Measurements from ENCODE around the gene COL23A1. TPM values are rescaled to one million over a fixed set of nuclear protein-coding genes. Genes with fewer than 3 reads are reported as not detected.

The COL23A1 gene
- total RNA-seq, 1 donor from 2014 or later: 75.2 TPM

- peaks cover 27% of the 10 kb centered on the region for H3K27me3 Mint-ChIP-seq (ENCODE audit: unreplicated experiment)
- H3K4me3 Mint-ChIP-seq (ENCODE audit: unreplicated experiment): no peak overlapping the region
- H3K4me1 Mint-ChIP-seq (ENCODE audit: unreplicated experiment): peaks cover 50% of the 10 kb centered on the region
- TF ChIP-seq CTCF (IDR thresholded peaks at IDR 0.05; ENCODE audit: unreplicated experiment): no peak
- peaks cover 39% of the 10 kb centered on the region for H3K36me3 Mint-ChIP-seq (ENCODE audit: low read depth, unreplicated experiment)
- peaks cover 16% of the 10 kb centered on the region for H3K9me3 Mint-ChIP-seq (ENCODE audit: unreplicated experiment)
- DNase-seq (ENCODE audit: low spot score): no peak
- H3K27ac Mint-ChIP-seq (ENCODE audit: unreplicated experiment): no peak overlapping the region
Observed at GRCh38 chr5:178368716-178369300, 221.4 kb downstream of the COL23A1 start.

DNA sequence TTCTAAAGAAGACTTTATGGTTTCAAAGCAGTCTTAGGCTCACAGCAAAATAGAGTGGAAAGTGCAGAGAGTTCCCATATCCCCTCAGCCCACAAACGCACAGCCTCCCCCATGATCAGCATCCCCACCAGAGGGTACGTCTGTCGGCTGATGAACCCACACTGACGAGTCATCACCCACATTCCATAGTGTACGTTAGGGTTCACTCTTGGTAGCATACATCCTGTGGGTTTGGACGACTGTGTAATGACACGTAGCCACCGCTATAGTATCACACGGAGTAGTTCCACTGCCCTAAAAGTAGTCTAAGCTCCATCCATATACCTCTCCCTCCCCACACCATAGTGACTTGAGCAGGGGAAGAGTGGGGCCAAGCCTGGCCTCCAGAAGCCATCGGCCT is 221.9 kb downstream of the COL23A1 start:
- H3K4me3 Mint-ChIP-seq (ENCODE audit: unreplicated experiment): no peak overlapping the region
- no peak for TF ChIP-seq CTCF (IDR thresholded peaks at IDR 0.05; ENCODE audit: unreplicated experiment)
- H3K9me3 Mint-ChIP-seq (ENCODE audit: unreplicated experiment): peaks cover 16% of the 10 kb centered on the region
- no peak for DNase-seq (ENCODE audit: low spot score)
- peaks cover 27% of the 10 kb centered on the region for H3K27me3 Mint-ChIP-seq (ENCODE audit: unreplicated experiment)
- H3K36me3 Mint-ChIP-seq (ENCODE audit: low read depth, unreplicated experiment): peaks cover 41% of the 10 kb centered on the region
- H3K27ac Mint-ChIP-seq (ENCODE audit: unreplicated experiment): no peak overlapping the region
- H3K4me1 Mint-ChIP-seq (ENCODE audit: unreplicated experiment): peaks cover 56% of the 10 kb centered on the region

GRCh38 chr5:178367736-178368120 is 222.5 kb downstream of the COL23A1 start:
- Mint-ChIP-seq H3K36me3 (ENCODE audit: low read depth, unreplicated experiment) (peaks cover 46% of the 10 kb centered on the region), H3K9me3 (ENCODE audit: unreplicated experiment) (peaks cover 16% of the 10 kb centered on the region), H3K27ac (ENCODE audit: unreplicated experiment) (no peak overlapping the region), H3K27me3 (ENCODE audit: unreplicated experiment) (peaks cover 27% of the 10 kb centered on the region), H3K4me3 (ENCODE audit: unreplicated experiment) (peak overlapping the region; percentile 56), H3K4me1 (ENCODE audit: unreplicated experiment) (peaks cover 55% of the 10 kb centered on the region)
- no peak for TF ChIP-seq CTCF (IDR thresholded peaks at IDR 0.05; ENCODE audit: unreplicated experiment)
- no peak for DNase-seq (ENCODE audit: low spot score)

DNA sequence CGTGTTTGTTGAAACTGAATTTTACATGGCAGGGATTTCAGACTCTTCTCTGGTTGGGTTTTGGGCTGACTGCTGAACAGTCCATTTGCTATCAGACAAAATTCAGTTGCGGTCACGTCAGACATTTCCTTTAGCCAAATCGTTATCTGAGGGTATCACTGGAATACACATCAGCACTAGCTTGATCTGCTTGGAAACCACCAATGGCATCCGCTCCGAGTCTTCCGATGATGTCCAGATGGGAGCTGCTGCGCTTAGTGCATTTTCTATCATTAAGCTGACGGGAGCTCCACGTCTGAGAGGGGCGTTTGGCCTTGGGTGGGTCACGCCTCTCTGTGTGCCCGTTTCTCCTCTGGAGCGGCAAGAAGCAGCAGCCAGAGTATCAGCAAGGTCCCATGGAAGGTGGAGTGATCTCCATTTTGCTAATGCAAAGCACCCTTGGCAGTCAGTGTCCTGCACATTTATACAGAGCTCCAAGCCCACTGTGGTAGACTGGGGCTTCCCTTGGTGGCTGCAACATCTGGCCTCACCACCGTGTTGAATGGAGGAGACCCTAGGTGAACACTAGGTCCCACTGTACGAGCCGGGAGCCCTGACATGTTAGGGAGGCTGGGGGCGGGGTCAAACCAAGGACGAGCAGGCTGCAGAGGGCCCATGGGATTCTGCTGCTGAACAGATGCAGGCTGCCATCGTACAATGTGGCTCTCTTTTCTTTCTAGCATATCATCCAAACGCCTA is 223.0 kb downstream of the COL23A1 start:
- H3K36me3 Mint-ChIP-seq (ENCODE audit: low read depth, unreplicated experiment): peaks cover 46% of the 10 kb centered on the region
- H3K4me3 Mint-ChIP-seq (ENCODE audit: unreplicated experiment): peak overlapping the region; percentile 71
- peak overlapping the region; percentile 48 for H3K27ac Mint-ChIP-seq (ENCODE audit: unreplicated experiment)
- H3K4me1 Mint-ChIP-seq (ENCODE audit: unreplicated experiment): peaks cover 56% of the 10 kb centered on the region
- TF ChIP-seq CTCF (IDR thresholded peaks at IDR 0.05; ENCODE audit: unreplicated experiment): no peak
- H3K9me3 Mint-ChIP-seq (ENCODE audit: unreplicated experiment): peaks cover 16% of the 10 kb centered on the region
- no peak for DNase-seq (ENCODE audit: low spot score)
- H3K27me3 Mint-ChIP-seq (ENCODE audit: unreplicated experiment): peaks cover 27% of the 10 kb centered on the region
